WI38 (cell line): ENCODE results near the gene SYNGR1.

Experiments used
- H3K4me3 ChIP-seq: 2 replicates; pipeline ENCODE4 v1.5.1; 2011; ENCODE audit warnings: low read depth, mild to moderate bottlenecking, control low read depth, low read length
- TF ChIP-seq, protein P1 (sequence below): IDR thresholded peaks from 2 replicates; pipeline ENCODE4 v1.5.1; 2012; ENCODE audit warnings: low read depth, mild to moderate bottlenecking, control low read depth, low read length

Gene SYNGR1

GRCh38 chr22:39392341-39392948 is 42.7 kb downstream of the SYNGR1 start:
- no peak overlapping the region for H3K4me3 ChIP-seq
- TF ChIP-seq, protein P1, sequence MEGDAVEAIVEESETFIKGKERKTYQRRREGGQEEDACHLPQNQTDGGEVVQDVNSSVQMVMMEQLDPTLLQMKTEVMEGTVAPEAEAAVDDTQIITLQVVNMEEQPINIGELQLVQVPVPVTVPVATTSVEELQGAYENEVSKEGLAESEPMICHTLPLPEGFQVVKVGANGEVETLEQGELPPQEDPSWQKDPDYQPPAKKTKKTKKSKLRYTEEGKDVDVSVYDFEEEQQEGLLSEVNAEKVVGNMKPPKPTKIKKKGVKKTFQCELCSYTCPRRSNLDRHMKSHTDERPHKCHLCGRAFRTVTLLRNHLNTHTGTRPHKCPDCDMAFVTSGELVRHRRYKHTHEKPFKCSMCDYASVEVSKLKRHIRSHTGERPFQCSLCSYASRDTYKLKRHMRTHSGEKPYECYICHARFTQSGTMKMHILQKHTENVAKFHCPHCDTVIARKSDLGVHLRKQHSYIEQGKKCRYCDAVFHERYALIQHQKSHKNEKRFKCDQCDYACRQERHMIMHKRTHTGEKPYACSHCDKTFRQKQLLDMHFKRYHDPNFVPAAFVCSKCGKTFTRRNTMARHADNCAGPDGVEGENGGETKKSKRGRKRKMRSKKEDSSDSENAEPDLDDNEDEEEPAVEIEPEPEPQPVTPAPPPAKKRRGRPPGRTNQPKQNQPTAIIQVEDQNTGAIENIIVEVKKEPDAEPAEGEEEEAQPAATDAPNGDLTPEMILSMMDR: no peak

DNA sequence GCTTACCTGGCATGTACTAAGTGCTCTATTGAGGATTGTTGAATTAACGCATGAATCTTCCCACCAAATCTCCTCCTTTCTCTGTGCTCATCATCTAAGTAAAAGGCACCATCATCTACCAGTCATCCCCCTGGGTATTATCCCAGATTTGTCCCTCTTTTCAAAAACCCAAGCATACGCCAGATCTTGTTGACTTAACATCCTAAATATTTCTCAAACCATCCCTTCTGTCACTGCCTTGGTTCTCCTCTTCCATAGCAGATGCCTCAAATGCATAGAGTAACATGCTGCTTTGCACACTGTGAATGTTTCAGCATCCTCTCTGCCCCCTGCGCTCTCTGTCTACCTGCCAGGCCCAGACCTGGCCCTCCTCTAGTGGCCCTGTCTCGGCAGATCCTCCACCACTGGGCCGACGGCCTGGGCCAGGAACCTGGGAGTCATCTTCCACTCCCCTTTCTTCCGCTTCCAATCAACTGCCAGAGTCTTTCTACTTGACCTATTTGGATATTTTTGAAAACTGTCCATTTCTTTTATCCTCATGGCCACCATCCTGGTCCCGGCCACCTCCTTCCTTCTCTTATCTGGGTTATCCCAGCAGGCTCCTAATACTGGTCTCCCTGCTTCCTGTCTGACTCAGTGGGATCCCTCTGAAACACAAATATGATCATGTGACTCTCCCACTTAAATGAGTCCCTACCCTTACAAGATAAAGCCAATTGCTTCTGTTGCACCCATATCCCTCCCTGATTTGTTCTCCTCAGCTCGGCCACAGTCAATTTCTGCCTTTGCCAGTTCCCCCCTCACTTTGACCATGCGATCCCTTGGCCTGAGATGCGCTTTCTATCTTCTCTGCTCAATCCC is 46.4 kb downstream of the SYNGR1 start:
- TF ChIP-seq, protein P1: no peak
- H3K4me3 ChIP-seq: no peak overlapping the region

GRCh38 chr22:39396797-39397195 is 47.0 kb downstream of the SYNGR1 start:
- TF ChIP-seq, protein P1: no peak
- H3K4me3 ChIP-seq: no peak overlapping the region

DNA sequence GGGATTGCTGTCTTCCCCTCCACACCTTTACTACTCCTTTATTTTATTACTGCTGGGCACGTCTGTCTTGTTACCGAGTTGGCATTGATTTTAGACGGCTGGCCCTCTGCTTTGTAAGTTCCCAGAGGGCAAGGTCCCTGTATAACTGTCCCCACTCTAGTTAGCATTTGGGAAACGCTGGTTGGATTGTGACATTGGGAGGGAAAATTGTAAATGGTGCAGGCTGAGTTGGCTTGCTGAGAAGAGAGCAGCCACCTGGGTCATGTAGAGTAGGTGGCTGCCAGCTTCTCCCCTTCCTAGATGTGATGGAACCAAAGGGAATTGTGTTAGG is 51.5 kb downstream of the SYNGR1 start:
- H3K4me3 ChIP-seq: no peak overlapping the region
- TF ChIP-seq, protein P1: no peak

- TF ChIP-seq, protein P1: no peak
- H3K4me3 ChIP-seq: peak overlapping the region; percentile 36
These were observed 55.7 kb downstream of the SYNGR1 start for GRCh38 chr22:39405346-39406085.

- H3K4me3 ChIP-seq: no peak overlapping the region
- TF ChIP-seq, protein P1: no peak
These were observed 58.4 kb downstream of the SYNGR1 start for GRCh38 chr22:39408173-39408572.

- H3K4me3 ChIP-seq: no peak overlapping the region
- TF ChIP-seq, protein P1: no peak
These were observed 59.0 kb downstream of the SYNGR1 start for GRCh38 chr22:39408807-39409206.
